GM19023 (cell line): Measurements from ENCODE around the gene ZNF716.
"Not testable (repeated sequence)": the region's sequence is repeated elsewhere in the genome, so short reads cannot be mapped to it uniquely, and the experiment has no call there.

Experiments
- ATAC-seq: cut with Tn5 transposase; IDR thresholded peaks from one replicate; pipeline ENCODE4 v1.9.1; 2021; ENCODE audit warnings: mild to moderate bottlenecking, moderate library complexity; ENCODE audit not compliant: unreplicated experiment

The ZNF716 gene

GRCh38 chr7:57425969-57426628, 23.9 kb upstream of the ZNF716 start:
- no peak for ATAC-seq

GRCh38 chr7:57426629-57427003, 23.4 kb upstream of the ZNF716 start:
- no peak for ATAC-seq

GRCh38 chr7:57427146-57427545, 22.8 kb upstream of the ZNF716 start:
- no peak for ATAC-seq

- no peak for ATAC-seq
These were observed 22.4 kb upstream of the ZNF716 start for GRCh38 chr7:57427594-57427993.

- no peak for ATAC-seq
These were observed 17.4 kb upstream of the ZNF716 start for GRCh38 chr7:57432583-57432982.

- no peak for ATAC-seq
These were observed 12.4 kb upstream of the ZNF716 start for GRCh38 chr7:57437581-57437980.

GRCh38 chr7:57438244-57438643, 11.7 kb upstream of the ZNF716 start:
- no peak for ATAC-seq

- ATAC-seq: no peak
These were observed 6.4 kb upstream of the ZNF716 start for GRCh38 chr7:57443567-57443966.

GRCh38 chr7:57469186-57469828, 19.3 kb downstream of the ZNF716 start:
- ATAC-seq: not testable (repeated sequence)

- not testable (repeated sequence) for ATAC-seq
These were observed 30.3 kb downstream of the ZNF716 start for GRCh38 chr7:57480304-57480703.

- ATAC-seq: not testable (repeated sequence)
These were observed 35.0 kb downstream of the ZNF716 start for GRCh38 chr7:57485022-57485421.

GRCh38 chr7:57487957-57488356, 38.0 kb downstream of the ZNF716 start:
- no peak for ATAC-seq

- ATAC-seq: not testable (repeated sequence)
These were observed 45.1 kb downstream of the ZNF716 start for GRCh38 chr7:57495111-57495510.

- ATAC-seq: no peak
These were observed 46.4 kb downstream of the ZNF716 start for GRCh38 chr7:57496395-57496794.

- ATAC-seq: no peak
These were observed 55.2 kb downstream of the ZNF716 start for GRCh38 chr7:57505176-57505575.
